ENCODE results near the gene FGGY.
"Not testable (repeated sequence)": the region's sequence is repeated elsewhere in the genome, so short reads cannot be mapped to it uniquely, and the experiment has no call there.

FGGY gene

DNA sequence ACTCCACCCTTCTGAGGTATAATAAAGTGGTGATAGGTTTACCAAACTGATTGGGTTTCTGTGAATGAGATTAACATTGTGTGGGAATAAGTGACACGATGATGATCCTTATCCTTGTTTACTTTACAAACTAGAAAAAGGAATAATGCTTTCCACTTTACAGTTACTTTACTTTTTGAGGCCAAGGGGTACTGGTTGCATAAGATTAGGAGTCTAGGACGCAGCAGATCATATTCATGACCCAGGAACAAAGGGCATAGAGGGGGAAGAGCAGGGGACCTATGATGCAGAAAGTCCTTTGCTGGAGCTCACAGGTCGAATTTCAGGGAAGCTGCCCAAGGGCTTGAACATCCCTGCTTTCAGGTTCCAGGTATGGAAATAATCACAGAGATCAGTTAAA, 20.4 kb downstream of the FGGY start:
- DNase-seq: no peak

DNA sequence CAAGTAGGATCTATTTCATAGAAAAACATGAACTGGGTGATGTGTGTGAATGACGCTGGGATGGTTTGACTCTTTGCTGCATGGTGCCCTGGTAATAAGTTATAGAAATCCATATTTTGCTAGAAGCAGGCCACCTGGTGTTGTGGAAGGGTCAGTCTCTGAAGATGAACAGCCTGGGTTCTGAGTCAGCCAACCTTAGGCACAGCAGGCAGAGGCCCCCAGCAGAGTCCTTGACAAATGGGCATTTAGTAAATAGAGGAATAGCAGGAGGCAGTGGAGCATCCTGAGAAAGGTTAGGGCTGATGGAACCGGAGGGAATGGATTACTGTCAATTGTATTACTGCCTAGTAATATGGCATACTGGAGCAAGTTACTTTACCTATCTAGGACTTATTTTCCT, 20.9 kb downstream of the FGGY start:
- DNase-seq: peak; percentile 1

DNA sequence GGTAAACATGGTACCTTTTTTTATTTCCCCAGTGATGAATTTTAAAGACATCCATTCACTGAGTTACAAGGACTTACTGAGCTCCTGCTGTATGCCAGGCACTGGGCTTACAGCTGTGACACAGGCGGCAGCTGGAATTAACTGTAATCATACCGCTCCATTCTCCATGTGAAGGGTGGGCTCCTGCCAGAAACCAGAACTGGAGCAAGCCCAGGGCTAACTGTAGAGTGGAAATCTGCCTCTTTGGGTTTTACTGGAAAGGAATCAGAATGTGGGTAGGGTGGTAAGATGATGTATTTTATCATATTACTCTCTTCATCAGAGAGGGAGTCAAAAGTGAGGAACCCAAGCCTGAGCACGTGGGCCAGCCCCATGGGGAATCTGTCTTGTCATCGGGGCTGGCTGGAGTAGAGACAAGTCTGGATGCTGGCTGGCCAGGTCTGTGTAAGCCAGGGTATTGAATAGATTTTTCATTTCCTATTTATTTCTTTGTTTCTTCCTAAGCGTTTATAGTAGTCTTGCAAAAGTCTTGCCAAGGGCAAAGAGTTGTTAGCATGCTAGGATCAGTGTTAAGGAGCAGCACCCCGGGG, 21.5 kb downstream of the FGGY start:
- DNase-seq: no peak

DNA sequence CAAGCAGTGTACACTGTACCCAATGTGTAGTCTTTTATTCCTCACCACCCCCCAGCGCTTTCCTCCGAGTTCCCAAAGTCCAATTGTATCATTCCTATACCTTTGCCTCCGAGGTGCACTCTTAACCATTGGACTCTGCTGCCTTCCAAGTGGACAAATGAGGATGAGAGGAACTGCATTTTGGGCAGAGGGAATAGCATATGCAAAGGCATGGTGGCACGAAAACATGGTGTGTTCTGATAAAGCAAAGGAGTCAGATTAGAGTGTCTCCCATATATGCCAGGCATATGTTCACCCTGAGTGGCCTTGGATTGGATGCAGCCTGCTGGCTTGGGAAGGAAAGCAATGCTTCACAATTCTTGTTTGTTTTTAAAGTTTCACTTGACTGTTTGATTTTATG, 25.5 kb downstream of the FGGY start:
- no peak for DNase-seq

DNA sequence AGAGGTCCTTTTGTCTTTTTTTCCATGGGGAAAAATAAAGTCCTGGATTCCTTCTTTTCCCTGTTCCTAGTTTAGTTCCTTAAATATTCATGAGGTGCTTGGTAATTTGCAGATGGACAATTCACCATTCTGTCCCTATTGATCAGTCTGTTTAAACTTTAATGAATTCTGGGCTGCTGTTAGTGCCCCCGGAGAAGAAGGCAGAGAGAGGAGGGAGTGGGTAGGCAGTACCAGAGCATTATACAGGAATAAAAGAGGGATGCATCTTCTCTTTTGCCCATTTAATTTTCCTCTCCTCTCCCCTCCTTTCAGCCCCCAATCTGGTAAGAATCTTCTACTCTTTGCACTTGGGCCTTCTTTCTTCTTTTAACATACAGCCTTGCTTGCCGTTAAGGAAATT, 25.9 kb downstream of the FGGY start:
- DNase-seq: no peak

DNA sequence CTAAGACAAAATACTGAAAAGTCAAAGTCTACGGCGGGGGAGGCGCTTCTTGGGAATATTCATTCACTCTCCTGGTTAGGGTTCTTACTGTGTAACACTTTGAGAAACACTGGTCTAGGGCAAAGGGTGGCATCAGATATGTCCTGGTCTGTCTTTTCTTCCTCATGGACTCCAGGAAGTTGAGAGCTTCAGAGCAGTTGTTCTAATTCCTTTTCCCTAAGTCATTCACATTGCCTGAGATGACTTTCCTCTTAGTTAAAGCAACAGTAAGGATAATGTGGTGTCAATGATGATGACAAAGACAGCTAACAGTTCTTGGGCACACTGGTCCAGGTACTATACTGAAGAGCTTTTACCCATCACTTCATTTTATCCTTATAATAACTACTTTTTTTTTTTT, 27.0 kb downstream of the FGGY start:
- no peak for DNase-seq

DNA sequence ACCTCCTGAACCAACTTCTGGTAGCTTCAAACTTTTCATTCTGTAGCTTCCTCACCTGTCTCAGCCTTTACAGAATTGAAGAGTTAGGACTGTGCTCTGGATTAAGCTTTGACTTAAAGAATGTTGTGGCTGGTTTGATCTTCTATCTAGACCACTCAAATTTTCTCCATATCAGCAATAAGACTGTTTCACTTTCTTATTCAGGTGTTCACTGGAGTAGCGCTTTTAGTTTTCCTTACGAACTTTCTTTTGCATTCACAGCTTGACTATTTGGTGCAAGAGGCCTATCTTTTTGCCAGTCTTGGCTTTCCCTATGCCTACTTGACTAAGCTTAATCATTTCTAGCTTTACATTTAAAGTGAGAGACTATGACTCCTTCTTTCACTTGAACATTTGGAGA, 31.5 kb downstream of the FGGY start:
- DNase-seq: no peak

DNA sequence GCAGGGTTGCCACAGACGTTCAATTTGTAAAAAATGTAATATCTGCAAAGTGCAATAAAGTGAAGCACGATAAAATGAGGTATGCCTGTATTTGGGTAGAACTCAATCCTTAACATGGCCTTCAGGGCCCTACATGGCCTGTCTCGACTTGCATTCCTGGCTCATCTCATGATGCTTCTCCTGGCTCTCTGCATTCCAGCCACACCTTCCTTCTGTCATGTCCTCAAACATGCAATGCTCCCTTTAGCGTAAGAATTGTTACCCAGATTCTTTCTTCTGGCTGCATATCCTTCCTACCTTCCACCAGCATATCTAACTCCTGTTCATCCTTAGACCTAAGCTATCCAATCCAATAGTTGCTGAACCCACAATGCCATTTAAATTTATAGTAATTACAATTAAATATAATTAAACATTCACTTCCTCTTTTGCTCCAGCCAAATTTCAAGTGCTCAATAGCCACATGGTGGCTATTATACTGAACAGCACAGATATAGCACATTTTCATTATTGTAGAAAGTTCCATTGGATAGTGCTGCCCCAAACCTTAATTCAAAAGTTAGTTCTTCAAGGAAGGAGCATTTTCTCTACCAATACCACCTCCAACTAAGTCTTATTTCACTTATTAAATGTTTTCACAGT, 32.6 kb downstream of the FGGY start:
- DNase-seq: no peak

DNA sequence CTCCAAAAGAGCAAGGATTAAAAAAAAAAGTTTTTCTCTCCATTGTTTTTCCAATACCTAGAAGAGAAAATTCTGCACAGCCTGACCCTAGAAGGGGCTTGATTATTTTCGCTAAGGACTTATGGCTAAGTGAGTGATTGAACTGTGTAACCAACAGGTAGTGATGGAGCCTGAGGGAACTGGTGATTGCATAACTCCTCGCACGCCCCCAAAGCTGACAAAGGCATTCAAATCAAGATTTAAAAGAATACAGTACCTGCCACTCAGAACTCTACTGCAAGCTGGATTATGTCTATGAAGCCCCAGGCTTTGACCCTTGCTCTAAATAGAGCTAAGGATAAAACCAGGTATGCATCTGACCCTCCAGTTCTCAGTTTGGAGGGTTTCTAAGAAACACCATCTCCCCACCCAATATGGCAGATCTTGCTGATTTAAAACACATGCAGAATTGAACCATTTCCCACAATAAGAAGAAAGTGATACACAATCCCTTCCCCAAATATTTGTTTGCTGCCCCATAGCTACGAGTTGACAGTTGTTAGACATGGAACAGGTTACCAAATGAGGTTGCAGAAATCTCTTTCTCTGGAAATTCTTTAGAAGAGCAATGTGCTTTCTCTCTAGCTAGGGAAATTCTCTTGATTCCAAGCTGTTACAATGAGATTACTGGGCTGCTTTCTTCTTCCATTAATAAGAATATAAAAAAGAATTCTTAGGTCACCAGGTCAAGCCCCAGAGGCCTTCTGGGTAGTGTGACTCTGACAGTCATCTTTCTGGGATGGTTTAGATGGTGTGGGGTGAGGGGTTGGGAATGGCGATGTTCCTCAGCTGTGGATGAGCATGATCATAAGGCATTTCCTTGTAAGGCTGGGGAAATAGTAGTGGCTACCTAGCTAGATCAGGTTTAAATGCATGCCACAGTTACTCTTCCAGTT, 35.1 kb downstream of the FGGY start:
- no peak for DNase-seq

DNA sequence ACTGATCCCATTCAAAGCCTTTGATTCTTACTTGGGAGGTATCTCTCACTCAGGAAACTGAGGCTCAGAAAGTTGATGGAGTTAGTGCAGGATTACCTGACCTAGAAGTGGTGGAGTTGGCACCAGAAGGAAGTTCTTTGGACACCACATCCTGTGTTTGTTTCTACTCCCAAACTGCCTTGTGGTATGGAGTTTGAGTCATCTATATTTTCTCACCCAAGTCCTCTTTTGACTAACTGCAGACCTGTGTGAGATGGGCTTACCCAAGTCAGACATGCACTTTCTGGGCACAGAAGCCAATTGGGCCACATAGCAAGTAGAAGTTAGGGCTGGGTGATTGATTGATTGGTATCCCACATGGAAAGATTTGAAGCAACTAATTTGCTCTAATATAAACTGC, 36.1 kb downstream of the FGGY start:
- DNase-seq: no peak

DNA sequence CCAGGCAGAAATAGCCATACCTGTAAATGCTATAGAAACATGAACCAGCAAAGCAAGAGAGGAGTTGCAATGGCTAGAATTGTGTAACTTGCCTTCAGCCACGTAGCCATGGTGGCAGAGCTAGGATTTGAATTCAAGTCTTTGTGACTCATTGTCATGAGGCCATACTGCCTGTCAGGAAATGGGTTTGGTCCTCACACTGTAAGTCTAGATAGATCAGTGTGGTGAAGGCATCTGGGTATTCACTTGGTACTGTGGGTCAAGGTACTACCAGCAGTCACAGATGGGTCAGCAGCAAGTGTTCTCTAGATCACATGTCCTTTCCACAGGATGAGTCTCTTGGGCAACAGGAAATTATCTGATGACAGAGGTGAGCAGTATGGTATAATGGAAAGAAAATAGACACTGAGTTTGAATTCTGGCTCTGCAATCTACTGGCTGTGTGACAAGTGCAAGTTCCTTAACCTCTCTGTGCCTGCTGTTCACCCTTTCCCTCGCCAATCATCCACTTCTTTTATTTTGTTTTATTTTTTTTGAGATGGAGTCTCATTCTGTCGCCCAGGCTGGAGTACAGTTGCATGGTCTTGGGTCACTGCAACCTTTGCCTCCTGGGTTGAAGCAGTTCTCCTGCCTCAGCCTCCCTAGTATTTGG, 36.9 kb downstream of the FGGY start:
- no peak for DNase-seq

DNA sequence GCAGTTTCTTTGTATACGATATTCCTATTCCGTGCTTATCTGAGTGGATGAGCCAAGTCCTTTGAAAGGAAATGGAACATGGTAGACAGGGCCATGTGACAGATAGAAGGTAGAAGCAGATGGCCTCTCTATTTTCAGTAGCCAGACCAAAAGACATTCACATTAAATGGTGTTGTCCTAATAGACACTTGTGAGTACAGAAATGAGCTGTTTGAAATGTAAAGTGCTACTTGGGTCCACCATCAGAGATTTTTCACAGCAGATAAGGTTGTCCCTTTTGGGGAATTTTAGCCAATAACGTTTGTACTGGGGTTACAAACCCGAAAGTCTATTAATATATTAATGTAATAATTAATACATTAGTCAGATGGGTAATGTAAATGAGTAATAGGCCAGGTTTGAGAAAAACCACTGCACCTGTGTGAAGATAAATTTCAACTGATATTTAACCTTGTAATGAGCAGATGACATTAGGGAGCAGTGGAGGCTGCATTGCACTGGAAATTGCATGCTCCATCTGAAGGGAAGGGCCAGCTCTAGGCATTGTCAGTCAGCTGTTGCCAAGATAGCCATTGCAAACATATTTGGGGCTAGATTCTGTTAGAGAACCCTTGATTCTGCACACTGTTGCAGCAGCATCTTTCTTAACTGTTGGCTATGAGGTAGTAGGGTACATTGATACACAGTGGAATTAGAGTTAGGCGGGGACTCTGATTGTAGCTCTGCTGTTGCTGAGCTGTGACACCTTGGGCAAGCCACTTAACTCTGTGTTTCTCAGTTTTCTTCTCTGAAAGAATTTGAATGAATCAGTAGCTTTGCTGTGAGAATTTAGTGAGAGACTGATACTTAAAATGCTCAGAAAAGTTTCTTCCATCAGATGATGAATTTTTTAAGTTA, 43.8 kb downstream of the FGGY start:
- DNase-seq: no peak

DNA sequence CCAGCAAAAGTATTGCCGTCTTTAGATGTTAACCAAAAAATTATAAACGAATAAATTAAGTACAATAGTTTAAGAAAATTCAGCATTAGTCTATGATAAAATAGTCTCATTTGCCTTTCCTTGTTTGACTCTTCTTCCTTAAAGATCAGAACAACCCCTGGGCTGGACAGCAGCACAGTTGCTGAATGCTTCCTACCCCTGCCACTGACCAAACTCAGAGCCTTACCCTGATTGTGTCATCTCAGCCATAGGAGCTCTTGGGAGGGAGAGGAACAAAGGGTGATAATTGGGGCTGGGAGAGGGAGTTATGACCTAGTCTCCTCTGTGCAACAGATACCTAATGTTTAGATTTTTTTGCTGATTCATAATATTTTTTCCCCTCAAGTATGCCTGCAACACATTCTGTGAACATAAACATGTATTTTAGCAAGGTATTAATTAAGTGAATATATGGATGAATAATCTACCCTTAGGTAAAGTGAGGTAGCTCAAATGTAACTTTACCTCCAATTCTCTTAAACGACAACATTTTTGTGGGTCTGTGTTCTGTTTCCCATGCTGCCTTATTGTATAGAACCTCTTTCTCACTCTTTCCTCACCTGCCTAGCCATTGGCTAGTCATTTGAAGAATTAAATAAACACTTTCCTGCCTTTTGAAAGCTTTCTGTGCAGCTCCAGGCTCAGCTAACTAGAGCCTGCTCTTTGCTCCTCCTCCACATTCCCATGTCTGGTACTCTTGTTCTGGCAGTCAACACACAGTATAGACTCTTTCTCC, 46.1 kb downstream of the FGGY start:
- DNase-seq: no peak

DNA sequence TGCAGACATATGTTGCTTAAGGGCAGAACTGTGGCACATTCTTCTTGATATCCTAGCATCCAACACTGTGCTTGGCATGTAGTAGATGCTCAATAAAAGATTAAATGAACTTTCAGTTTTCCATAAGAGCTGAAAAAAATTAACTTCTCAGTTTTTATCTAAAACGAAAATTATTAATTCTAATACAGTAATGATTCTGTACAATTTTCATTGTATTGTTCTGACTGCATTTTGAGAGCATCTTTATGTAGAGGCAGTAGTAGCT, 46.6 kb downstream of the FGGY start:
- DNase-seq: no peak

DNA sequence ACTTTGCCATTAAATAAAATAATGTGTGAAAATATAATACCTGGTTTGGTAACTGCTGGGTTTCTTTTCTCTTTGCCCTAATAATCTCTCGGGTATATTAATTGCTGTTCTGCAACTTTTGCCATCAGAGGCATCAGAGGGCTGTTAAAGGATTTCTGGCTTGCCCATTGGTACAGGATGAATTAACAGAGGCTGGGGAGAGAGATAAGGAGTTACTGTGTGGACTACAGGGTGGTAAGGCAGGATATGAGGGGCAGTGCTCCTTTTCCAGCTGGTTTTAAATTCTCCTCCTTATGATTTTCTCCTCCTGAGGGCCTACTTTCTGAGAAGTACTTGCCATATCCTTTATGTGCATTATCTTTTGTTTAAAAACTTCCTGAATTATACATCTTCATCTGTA, 48.3 kb downstream of the FGGY start:
- no peak for DNase-seq

DNA sequence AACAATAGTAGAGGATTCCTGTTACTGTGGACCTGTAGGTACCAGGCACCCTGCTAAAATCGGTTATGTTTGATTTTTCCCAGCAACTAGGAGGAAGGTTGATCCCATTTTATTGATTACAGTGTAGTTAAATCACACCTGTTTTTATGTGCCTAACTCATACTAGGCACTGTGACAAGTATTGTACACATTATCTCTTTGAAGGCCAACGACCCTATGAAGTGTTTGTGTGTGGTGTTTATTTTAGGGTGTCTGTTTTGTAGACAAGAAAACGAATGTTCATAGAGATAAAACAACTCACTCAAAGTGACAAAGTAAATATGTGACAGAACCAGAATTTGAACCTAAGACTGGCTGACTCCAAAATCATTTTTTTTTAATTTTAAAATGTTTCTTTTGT, 49.5 kb downstream of the FGGY start:
- DNase-seq: no peak

DNA sequence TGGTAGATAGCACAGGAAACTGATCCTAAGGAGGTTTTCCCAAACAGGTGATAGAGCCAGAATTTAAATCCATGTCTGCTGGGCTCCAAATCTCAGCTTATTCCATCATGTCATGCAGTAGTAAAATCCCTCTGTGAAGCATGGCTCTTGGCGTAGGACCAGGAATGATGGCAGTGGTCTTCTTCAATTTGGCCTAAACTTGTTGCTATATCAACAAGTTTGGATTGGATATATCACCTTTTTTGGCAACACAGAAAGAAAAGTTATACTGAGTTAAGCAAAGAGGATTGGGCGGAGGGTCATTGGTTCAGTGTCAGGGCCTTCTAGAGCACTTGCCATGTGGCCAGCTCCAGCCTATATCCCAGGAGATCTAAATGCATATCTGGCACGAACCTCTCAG, 52.2 kb downstream of the FGGY start:
- DNase-seq: no peak

DNA sequence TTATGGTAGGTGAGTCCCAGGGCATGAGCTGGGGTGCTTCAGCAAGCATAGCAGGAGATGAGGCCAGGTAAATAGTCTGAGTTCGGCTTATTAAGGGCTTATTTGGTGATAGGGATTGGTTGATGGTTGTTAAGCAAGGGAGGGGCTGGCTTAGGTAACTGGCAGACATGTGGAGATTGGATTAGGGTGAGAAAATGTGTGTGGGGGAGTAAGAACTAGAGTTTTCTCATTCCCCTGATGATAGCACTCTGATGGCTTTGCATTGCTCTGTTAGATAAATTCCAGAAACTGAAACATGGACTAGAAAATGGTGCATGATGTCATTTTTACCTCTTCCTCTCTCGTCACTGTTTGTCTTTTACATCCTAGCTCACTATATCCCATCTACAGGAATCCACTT, 53.6 kb downstream of the FGGY start:
- no peak for DNase-seq

DNA sequence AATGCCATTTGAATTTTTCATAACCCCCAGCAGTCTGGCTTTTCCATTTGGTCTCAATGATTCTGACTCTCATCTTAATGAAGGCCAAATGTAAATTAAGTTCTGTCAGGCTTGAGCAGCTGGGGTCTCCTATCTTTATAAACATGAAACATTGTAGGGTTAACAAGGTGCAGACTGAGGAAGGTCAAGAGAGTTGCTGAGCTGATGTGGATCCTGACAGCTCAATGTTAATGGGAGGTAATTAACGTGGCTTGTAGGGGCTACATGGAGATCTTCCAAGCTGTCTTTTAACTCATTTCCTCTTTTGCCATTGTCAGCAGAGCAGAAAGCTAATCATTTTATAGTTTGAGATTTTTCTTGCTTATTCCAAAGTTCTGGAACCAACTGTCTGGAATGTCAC, 55.2 kb downstream of the FGGY start:
- no peak for DNase-seq

DNA sequence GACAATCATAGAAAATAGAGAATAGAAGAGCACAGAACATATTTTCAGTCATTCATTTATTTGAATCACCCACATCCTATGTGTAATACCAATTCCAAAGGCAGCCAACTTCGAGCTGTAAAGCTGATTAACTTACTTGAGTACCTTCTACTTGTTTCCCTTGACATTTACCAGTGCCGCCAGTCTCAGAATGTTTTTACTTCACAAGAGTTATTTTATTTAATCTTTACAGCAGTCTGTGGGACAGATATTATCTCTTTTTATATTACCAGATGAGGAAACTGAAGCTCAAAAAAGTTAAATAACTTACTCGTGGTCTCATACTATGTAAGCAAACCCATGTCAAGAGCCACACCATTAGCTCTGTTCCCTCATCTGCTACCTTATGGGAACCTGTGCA, 56.6 kb downstream of the FGGY start:
- no peak for DNase-seq

DNA sequence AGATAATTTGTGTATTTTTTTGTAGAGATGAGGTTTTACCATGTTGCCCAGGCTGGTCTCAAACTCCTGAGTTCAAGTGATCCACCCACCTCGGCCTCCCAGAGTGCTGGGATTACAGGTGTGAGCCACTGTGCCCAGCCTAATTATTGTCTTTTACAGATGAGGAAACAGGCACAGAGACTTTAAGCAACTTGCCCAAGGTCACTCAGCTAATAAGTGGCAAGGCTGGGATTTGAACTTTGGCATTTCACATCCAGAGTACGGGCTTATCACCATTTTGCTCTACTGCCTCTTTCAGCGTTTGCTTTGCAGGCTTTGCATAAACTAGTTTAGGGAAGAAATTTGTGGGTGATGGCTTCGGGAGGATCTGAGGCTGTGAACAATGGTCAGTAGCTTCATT, 57.3 kb downstream of the FGGY start:
- not testable (repeated sequence) for DNase-seq

DNA sequence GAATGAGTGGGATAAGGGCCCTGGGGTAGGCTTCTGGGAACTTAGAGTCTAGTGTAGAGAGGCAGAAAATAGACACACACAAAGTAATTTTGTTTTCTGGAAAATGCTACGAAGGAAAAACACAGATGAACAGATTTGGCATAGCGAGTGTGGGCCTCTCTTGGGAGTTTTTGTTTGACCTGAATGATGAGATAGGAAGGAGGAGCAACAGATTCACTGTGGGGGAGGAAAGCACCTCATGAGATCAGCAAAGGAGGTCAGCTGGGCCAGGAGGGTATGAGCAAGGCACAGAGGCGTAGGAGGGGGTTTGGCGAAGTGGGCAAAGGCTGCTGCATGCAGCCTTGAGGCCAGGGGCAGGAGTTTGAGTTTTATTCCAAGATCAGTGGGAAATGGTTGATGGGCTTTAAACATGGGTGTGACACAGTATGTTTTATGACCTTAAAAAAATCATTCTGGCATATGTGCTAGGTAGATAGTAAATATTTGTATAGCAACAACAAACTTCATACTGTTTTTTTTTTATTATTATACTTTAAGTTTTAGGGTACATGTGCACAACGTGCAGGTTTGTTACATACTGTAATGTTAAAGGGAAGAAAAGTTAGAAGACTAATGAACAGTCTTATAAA, 57.9 kb downstream of the FGGY start:
- no peak for DNase-seq
